NOMO-1 (cell line): ENCODE measurements around the gene PPP1R13B.

Experiments used
- DNase-seq, 2 experiments: peaks; one replicate each; lab custom pipeline; 2025; ENCODE audit not compliant: unreplicated experiment in 2 of 2; lab: John Stamatoyannopoulos, UW

The PPP1R13B gene

DNA sequence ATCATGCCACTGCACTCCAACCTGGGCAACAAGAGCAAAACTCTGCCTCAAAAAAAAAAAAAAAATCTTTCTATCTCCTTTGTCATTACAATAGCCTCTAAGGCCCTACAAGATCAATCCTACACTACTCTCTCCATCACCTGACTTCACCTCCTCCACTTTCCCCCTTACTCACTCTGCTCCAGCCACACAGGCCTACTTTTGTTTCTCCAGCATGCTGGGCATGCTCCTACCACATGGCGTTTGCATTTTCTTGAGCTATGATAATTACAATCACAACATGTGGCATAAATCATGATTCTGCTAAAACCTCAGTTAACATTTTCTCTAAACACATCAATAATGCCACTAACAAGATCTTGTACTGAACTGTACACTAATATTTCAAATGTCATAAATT lies 7.8 kb downstream of the PPP1R13B start:
- DNase-seq = no peak

DNA sequence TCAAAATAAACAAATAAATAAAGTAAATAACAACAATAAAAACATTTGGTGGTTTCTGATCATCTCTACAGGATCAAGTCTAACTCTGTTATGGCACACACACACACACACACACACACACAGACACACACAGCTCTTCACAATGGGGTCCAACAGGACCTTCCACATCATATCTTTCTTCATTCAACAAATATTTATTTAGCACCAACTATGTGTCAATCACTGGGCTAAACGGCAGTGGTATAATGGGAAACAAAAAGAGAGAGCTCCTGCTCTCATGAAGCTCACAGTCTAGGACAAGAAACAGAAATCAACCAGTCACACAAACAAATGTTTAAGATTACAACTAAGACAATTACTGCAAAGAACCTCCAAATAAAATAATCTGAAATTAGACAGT lies 9.3 kb downstream of the PPP1R13B start:
- DNase-seq = no peak

GRCh38 chr14:103836976-103837725 lies 10.2 kb downstream of the PPP1R13B start:
- no peak for DNase-seq

DNA sequence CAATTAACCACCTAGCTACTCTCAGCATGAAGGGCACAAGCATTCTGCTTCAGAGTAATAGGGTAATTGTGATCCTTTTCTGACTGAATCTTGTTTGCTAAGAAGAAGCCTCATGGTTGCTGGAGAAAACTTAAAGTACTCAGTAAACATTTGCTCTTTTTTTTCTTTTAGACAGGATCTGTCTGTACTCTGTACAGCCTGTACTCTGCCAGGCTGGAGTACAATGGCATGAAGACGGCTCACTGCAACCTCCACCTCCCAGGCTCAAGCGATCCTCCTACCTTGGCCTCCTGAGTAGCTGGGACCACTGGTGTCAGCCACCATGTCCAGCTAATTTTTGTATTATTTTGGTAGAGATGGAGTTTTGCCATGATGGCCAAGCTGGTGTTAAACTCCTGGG lies 12.4 kb downstream of the PPP1R13B start:
- DNase-seq = no peak

- DNase-seq = no peak
Observed at GRCh38 chr14:103833711-103834110, 13.7 kb downstream of the PPP1R13B start.

DNA sequence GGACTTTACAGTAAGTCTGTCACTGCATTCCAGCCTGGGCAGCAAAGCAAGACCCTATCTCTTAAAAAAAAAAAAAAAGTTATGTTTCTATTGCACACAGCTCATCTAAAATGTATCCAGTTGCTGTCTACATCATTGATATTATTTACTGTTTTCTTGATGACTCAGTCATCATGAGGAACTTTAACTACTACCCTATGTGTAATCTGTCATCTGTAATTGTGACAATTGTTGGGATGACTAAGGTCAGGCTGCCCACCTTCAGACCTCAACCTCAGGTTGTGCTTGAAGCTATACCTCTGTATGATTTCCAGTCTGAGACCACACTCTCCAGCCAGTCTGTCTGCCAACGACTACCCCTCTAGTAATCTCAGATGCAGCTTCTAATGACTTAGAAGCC lies 15.3 kb downstream of the PPP1R13B start:
- peak in 1 of 2 experiments; percentile 29 for DNase-seq

DNA sequence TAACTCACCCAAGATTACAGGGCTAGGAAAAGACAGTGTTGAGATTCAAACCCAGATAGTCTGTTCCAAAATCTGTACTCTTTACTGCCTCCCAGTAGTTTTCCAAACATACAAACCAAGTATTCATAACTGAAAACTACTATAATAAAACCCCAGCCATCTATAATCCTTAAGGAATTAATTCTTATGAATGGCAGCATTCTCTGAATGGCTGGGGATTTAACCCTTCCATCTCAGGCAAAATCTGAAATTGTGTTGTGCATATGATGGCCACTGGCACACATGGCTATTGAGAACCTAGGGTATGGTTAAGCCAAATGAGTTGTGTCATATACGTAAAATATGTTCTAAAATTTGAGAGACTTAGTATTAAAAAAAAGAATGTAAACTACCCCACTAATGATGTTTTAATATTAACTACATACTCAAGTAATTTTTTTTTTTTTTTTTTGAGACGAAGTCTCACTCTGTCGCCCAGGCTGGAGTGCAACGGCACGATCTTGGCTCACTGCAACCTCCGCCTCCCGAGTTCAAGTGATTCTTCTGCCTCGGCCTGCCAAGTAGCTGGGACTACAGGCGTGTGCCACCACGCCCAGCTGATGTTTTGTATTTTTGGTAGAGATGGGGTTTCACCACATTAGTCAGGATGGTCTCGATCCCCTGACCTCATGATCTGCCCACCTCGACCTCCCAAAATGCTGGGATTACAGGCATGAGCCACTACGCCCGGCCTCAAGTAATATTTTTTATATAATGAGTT lies 16.7 kb downstream of the PPP1R13B start:
- no peak for DNase-seq

GRCh38 chr14:103828315-103828967 lies 18.9 kb downstream of the PPP1R13B start:
- no peak for DNase-seq

GRCh38 chr14:103825101-103825500 lies 22.3 kb downstream of the PPP1R13B start:
- DNase-seq = no peak

GRCh38 chr14:103820908-103821307 lies 26.5 kb downstream of the PPP1R13B start:
- peak in 1 of 2 experiments; percentile 67 for DNase-seq

DNA sequence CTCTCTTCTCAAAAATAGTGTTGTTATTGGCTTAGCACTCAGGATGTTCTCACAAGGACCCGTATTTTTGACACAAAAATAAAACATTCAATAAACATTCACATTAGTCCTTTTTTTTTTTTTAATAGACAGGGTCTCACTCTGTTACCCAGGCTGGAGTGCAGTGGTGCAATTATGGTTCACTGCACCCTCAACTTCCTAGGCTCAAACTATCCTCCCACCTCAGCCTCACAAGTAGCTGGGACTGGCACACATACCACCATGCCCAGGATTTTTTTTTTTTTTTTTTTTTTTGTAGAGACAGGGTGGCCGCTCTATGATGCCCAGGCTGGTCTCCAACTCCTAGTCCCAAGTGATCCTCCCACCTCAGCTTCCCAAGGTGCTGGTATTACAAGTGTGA lies 27.0 kb downstream of the PPP1R13B start:
- DNase-seq = no peak

DNA sequence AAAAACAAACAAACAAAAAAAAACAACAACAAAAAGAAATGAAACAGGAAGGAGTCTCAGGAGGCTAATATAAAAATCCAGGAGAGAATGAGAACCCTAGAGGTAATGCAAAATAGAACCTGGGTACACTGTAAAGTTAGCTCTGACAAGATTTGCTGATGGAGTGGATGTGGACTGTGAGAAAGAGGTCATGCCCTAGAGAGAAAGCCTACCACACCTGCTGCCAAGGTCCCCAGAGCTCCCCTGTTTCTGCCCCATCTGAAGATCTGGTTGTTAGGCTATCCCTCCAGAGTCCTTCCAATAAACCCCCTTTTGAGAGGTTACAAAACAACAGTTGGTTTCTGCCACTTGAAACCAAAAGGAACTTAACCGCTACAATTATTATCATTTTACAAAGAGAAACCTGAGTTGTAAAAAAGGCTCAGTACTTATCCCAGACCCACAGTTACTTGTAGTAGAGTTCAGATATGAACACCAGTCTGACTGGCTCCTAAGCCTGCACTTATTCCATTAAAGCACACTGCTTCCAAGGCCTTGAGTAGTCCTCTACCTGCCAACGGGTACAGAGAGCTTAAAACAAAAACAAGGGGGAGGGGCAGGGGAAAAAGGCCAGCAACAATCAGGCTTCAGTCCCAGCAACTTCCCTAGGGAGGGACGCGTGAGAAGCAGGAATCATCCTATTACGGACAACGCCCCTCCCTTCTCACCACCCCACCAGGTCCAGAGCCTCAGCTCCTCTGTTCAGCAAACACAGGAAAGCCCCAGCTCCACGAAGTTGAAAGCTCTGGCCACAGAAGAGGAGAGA lies 27.7 kb downstream of the PPP1R13B start:
- no peak for DNase-seq

GRCh38 chr14:103818870-103819269 lies 28.5 kb downstream of the PPP1R13B start:
- no peak for DNase-seq

- no peak for DNase-seq
Observed at GRCh38 chr14:103818422-103818821, 29.0 kb downstream of the PPP1R13B start.

- no peak for DNase-seq
Observed at GRCh38 chr14:103817595-103817994, 29.8 kb downstream of the PPP1R13B start.

DNA sequence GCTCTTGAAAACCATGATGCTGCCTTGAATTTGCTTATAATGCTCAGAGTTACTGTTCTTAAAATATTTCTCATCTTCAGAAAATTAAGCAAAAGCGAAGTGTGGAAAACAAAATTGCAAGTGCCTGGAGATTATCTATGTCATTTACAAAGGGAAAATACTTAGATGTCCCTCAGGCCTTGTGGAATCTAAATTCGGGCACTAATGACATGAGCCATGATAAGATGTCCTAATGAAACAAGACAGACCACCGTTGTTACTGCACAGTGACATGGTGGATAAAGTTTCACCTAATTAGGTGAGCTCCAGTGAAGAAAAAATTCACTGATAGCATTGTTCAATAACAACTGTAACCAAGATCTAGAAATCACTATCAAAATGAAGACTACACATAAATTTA lies 30.4 kb downstream of the PPP1R13B start:
- DNase-seq = no peak

DNA sequence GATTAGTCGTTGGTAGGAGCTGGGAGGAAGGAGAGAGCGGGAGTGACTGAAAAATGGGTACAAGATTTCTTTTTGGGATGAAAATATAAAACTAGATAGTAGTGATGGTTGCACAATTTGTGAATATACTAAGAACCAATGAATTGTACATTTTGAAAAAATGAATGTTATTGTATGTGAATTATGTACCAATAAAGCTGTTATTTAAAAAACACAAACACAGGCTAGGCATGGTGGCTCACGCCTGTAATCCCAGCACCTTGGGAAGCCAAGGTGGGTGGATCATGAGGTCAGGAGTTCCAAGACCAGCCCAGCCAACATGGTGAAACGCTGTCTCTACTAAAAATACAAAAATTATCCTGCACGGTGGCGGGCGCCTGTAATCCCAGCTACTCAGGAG lies 32.1 kb downstream of the PPP1R13B start:
- DNase-seq = no peak

DNA sequence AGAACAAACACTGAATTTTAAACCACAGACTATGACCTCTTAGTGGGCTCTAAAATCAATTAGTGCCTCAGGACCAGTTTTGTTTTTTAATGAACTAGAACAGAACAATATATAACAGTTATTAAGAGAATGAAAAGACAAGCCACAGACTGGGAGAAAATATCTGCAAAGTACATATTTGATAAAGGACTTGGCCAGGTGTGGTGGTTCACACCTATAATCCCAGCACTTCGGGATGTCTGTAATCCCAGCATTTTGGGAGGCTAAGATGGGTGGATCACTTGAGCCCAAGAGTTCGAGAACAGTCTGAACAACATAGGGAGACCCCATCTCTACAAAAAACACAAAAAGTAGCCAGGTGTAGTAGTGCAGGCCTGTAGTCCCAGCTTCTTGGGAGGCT lies 36.2 kb downstream of the PPP1R13B start:
- DNase-seq = no peak

DNA sequence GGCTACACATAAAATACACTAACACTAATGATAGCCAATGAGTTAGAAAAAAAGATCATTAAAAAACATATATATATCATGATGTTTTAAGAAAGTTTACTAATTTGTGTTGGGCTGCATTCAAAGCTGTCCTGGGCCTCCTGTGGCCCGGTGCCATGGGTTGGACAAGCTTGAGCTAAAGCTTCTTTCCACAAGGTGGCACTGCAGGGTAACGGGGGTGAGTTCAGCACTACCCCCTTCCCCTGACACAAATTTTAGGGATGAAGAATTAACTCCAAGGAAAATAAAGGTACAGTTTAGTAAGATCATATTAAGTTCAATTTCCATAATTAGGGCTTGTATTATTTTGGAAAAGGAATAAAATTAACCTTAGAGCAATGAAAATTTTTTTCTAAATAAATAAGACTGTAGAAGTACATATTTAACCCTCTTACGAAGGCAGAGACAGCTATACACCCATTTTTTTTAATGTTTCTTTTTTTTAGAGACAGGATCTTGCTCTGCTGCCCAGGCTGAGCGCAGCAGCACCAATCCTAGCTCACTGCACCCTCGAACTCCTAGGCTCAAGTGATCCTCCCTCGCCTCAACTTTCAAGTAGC lies 38.9 kb downstream of the PPP1R13B start:
- DNase-seq = peak in 1 of 2 experiments; percentile 56

- DNase-seq = no peak
Observed at GRCh38 chr14:103806805-103807204, 40.6 kb downstream of the PPP1R13B start.
